ENCODE results near the gene LRGUK.
A peak's percentile ranks its signal among the peaks of the same experiment; 100 is the strongest.
"Not testable (repeated sequence)": the region's sequence is repeated elsewhere in the genome, so short reads cannot be mapped to it uniquely, and the experiment has no call there.

LRGUK gene, protein sequence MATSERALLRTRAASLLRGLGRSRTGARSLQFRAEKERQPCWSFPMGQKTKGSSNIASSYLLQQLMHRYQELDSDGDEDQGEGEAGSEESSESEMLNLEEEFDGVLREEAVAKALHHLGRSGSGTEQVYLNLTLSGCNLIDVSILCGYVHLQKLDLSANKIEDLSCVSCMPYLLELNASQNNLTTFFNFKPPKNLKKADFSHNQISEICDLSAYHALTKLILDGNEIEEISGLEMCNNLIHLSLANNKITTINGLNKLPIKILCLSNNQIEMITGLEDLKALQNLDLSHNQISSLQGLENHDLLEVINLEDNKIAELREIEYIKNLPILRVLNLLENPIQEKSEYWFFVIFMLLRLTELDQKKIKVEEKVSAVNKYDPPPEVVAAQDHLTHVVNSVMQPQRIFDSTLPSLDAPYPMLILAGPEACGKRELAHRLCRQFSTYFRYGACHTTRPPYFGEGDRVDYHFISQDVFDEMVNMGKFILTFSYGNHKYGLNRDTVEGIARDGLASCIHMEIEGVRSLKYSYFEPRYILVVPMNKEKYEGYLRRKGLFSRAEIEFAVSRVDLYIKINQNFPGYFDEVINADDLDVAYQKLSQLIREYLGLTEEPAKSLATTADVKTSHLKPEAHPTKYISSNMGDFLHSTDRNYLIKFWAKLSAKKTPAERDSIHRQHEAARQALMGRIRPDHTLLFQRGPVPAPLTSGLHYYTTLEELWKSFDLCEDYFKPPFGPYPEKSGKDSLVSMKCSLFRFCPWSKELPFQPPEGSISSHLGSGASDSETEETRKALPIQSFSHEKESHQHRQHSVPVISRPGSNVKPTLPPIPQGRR

GRCh38 chr7:134126966-134127848 is at the start of gene LRGUK:
Gene LRGUK, plus strand, starts transcription at chr7:134127340. Its CDS starts 28 bp downstream, at chr7:134127368.
- peak; percentile 25 for DNase-seq

DNA sequence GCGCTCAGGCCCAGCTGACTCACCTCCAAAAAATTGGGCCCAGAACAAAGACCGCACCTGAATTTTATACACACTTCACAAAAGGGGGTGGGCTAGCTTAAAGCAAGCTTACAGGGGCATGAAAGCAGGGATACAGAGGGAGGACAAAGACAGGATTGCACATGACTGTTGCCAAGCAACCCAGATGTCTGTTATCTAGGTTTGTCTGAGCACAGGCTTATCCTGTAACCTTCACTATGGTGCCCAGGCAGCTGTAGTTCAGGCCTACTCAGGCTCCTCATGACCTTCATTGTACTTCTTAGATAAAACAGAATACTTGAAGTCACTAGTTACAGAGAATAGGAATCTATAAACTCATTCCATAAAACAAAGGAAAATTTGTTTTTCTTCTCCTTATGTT is 49.6 kb upstream of the LRGUK start:
- not testable (repeated sequence) for DNase-seq

DNA sequence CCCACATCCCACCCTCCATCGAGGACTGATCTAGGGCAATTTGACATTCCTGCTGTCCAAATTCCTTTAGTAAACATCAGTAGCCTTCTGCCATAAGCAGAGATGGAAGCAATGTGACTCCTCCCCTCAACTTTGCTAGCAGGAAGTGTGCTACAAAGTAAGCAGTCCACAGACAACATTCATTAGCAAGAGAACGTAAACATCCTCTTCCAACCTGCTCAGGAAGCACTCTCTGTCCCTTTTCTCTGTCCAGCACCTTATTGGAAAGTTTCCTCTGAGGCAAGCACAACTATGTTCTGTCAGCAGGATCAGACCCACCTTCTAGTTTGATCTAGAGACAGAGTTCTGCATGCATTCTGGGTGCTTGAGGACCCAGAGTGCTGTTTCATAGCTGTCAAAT is 48.1 kb upstream of the LRGUK start:
- DNase-seq, result no peak

GRCh38 chr7:134081695-134082094 is 45.4 kb upstream of the LRGUK start:
- DNase-seq, result no peak

DNA sequence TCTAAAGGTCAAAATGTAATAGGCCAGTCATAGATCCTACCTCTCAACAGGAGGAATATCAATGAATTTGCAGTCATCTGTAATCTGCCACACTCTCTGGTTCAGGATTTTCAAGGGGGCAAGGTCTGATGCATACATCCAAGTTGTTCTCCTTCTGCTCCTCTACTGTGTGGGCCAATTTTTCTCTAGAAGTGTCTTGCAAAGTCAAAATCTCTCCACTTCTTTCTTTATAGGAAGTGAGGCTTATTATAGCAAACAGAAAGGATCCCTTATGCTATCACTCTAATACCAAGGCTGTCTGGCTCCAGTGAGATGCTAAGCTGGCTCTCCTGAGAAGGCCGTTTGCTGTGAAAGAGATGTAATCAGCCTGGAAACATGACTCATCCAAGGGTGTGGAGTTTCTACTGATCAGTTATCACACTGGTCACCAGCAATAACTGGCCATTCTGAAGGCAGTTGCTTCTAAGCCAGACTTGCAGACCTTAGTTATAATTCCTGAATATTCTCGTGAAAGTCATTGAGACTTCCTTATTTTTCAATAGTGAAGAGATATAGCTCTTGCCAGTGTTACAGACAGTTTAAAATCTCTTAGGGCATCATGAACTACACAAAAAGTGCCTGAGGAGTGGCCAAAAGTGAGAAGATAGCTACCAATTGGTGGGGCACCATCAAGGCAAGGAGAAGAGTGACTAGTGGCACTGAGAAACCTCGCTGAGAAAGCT is 43.2 kb upstream of the LRGUK start:
- DNase-seq, result no peak

DNA sequence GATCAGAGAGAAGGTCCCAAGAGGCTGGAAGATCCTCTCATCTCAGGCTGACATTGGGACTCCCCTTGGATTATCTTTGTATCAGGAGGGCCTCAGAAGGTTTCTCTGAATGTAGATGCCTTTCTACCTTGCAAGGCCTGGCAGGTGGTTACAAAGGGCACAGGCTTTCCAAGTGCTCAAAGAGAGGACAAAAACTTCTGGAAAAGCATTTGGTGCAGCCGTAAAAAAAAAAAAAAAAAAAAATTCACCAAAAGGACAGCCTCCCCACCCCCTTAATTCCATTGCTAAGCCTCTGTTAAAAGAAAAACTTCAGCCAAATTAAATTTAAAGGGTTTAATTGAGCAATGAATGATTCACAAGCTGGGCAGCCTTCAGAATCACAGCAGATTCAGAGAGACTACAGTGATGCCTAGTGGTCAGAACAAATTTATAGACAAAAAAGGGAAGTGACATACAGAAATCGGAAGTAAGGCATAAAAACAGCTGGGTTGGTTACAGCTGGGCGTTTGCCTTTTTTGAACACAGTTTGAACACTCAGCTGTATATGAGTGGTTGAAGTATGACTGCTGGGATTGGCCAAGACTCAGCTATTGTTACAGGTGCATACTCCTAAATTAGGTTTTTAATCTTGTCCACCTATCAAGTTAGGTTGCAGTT is 42.5 kb upstream of the LRGUK start:
- no peak for DNase-seq

DNA sequence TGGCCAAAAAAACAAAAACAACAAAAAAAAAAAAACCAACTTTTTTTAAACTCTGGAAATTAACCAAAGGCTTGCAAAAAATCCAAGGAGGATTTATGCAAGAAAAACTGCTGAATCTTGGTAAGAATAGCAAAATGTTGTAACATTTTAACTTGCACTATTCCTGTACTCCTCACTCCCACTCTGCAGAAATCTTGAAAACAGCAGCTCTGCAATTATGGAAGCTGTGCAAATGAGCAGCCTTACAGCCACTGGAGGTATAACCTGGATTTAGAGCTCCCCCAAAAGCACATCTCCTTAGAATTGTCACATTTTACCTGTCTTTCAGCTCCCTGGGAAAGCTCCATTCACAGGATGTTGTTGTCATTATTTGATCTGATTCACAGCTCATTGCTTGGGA is 41.8 kb upstream of the LRGUK start:
- no peak for DNase-seq

GRCh38 chr7:134086998-134087735 is 40.0 kb upstream of the LRGUK start:
- no peak for DNase-seq

DNA sequence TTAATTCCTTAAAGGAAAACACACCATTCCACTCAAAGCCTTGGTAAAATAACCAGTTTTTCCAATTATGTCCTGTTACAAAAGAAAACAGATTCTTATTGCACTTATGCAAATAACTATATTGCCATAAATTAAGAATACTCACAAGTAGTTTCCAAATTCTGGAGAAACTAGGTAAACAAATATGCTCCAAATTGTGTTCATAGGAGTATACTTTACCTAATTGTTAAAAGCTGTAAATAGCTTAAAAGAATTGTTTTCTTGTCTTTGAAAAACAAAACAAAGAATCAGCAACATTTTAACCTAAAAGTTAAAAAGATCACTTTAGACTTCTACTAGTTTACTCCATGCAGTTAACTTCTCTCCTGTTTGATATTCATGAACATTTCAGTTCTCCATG is 38.9 kb upstream of the LRGUK start:
- DNase-seq, result no peak

DNA sequence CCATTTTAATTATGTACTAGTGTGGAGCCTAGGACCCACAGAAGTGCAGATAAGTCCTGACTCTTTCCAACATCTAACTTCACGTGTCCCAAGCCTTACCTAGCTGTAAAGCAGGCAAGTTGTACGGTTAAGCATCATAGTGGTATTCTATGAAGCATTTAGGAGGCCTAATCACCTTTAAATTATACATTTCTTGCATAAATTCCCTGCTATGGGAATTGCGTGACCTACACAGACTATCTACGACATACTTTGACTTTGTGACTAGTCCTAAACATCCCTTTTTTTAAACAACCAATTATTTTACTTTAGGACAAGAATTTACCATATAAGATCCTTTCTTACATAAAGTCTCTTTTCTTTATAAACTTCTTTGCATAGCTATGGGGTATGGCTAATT is 37.7 kb upstream of the LRGUK start:
- no peak for DNase-seq

DNA sequence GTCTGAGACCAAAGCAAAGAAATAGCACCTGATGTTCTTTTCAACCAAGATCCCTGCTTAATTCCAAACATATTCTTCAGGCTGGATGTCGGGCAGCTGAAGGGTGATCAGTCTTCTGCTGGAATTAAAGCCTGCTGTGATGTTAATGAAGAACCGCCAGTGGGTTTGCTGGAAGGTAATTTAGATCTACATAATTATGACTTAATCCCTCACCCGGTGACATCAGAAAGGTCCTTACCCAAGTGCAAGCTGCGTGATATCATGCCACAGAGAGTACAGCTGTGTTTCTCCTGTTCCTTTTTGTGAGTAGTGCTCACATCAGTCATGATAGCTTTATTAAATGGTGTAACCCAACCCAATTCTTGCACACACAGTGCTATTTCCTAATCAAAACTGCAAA is 29.1 kb upstream of the LRGUK start:
- DNase-seq, result no peak

- no peak for DNase-seq
These were observed 25.4 kb upstream of the LRGUK start for GRCh38 chr7:134101716-134102115.

DNA sequence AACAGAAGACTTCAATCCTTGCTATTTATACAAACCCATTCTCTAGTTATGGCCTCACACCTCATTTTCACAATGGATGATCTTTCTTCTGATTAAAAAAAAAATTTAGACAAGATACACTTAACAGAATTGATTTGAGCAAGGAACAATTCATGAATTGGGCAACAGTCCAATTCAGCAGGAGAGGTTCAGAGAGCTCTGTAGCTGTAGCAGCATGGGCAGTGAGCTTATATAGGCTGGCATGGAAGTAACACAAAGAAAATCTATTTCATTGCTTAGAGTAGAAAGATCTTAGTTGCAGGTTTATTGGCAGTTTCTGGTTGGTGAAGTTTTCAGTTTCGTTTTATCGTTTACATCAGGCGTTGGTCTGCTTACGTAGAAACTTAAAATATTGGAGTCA is 23.0 kb upstream of the LRGUK start:
- DNase-seq, result no peak

- DNase-seq, result no peak
These were observed 21.3 kb upstream of the LRGUK start for GRCh38 chr7:134105841-134106240.

DNA sequence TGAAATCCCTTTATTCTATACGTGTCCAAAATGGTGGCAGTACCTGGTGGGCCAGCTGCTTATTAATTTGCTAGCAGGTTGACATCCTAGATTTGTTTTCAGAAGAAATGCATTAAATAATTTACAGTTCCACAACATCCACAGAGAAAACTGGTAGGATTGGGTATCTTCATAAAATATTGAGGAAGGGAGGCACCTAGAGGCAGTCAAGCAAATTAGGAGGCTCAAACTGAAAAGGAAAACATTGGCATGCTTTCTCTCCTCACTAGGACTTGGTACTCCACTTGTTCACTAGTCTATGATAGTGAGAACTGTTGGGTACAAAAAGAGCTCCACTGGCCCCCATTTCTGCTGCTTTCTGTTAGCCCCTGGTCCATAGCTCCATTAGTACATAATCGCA is 18.3 kb upstream of the LRGUK start:
- DNase-seq, result no peak

DNA sequence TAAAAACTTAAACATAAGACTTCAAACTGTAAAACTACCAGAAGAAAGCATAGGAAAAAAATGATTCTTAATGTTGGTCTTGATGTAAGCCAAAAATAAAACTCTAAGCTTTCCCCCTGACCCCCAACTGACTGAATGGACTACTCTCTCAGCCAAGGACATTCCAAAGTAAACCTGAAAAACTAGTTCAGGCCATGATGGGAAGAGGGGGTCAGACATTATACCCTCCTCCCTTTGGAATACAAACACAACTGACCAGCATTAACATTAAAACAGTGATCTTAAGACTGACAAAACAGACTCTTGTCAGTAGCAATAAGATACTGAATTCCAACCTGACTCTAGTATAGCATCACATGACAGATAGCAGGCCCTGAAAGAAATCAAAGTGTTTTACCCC is 13.5 kb upstream of the LRGUK start:
- DNase-seq, result no peak

- DNase-seq, result no peak
These were observed 12.1 kb upstream of the LRGUK start for GRCh38 chr7:134114992-134115391.

GRCh38 chr7:134120405-134120804 is 6.7 kb upstream of the LRGUK start:
- no peak for DNase-seq

- DNase-seq, result no peak
These were observed 5.5 kb upstream of the LRGUK start for GRCh38 chr7:134121632-134122139.

DNA sequence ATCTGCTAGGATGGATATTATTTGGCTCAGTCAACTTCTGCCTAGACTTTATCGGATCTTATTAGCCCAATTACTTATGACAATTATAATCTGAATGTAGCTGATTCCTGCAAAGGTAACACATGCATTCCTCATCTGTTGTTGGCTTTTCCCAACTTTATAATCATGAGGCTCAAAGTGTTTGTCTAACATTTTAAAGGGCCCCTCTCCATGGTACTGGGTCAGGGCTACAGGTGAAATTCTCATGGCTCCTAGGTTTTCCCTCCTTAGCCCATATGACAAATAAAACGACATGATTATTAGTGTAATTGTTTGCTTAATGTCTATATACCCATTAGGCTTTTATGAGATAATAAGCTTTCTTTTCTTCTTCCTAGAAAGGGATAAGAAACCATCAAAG is 4.2 kb upstream of the LRGUK start:
- no peak for DNase-seq

GRCh38 chr7:134126146-134126545 is 994 bp upstream of the LRGUK start:
- DNase-seq, result no peak
